COR-L47 (cell line): ENCODE data around the gene SAMD4A.
"Not testable (repeated sequence)": the region's sequence is repeated elsewhere in the genome, so short reads cannot be mapped to it uniquely, and the experiment has no call there.

Source experiments
- DNase-seq: peaks from one replicate; lab custom pipeline; 2025; lab: John Stamatoyannopoulos, UW

The SAMD4A gene

GRCh38 chr14:54784060-54784459 lies 217.1 kb downstream of the SAMD4A start:
- DNase-seq: no peak

GRCh38 chr14:54784657-54785056 lies 217.7 kb downstream of the SAMD4A start:
- DNase-seq: no peak

- no peak for DNase-seq
Measured at GRCh38 chr14:54785136-54785777, 218.3 kb downstream of the SAMD4A start.

GRCh38 chr14:54785778-54786770 lies 219.1 kb downstream of the SAMD4A start:
- no peak for DNase-seq

GRCh38 chr14:54786838-54787237 lies 219.9 kb downstream of the SAMD4A start:
- DNase-seq: no peak

GRCh38 chr14:54787261-54787660 lies 220.3 kb downstream of the SAMD4A start:
- DNase-seq: no peak

- DNase-seq: no peak
Measured at GRCh38 chr14:54788701-54789100, 221.8 kb downstream of the SAMD4A start.

- no peak for DNase-seq
Measured at GRCh38 chr14:54789166-54789565, 222.2 kb downstream of the SAMD4A start.

- DNase-seq: no peak
Measured at GRCh38 chr14:54789781-54790480, 223.0 kb downstream of the SAMD4A start.

GRCh38 chr14:54791001-54791400 lies 224.1 kb downstream of the SAMD4A start:
- no peak for DNase-seq

- no peak for DNase-seq
Measured at GRCh38 chr14:54792288-54792687, 225.4 kb downstream of the SAMD4A start.

- no peak for DNase-seq
Measured at GRCh38 chr14:54794159-54794558, 227.2 kb downstream of the SAMD4A start.

GRCh38 chr14:54794796-54795195 lies 227.9 kb downstream of the SAMD4A start:
- DNase-seq: no peak

- no peak for DNase-seq
Measured at GRCh38 chr14:54796961-54797360, 230.0 kb downstream of the SAMD4A start.

- no peak for DNase-seq
Measured at GRCh38 chr14:54797556-54797955, 230.6 kb downstream of the SAMD4A start.

- no peak for DNase-seq
Measured at GRCh38 chr14:54797986-54798385, 231.1 kb downstream of the SAMD4A start.

GRCh38 chr14:54798465-54799124 lies 231.7 kb downstream of the SAMD4A start:
- no peak for DNase-seq

- DNase-seq: not testable (repeated sequence)
Measured at GRCh38 chr14:54801482-54801881, 234.6 kb downstream of the SAMD4A start.

GRCh38 chr14:54803396-54803795 lies 236.5 kb downstream of the SAMD4A start:
- no peak for DNase-seq

GRCh38 chr14:54803926-54804537 lies 237.1 kb downstream of the SAMD4A start:
- no peak for DNase-seq

- DNase-seq: no peak
Measured at GRCh38 chr14:54804538-54805041, 237.7 kb downstream of the SAMD4A start.
